HG02938 (cell line): ENCODE measurements around the gene ARHGAP9.
A peak's percentile ranks its signal among the peaks of the same experiment; 100 is the strongest.
"Not testable (repeated sequence)": the region's sequence is repeated elsewhere in the genome, so short reads cannot be mapped to it uniquely, and the experiment has no call there.

Experiments
- ATAC-seq: cut with Tn5 transposase; IDR thresholded peaks from one replicate; pipeline ENCODE4 v1.9.1; 2021; ENCODE audit warnings: mild to moderate bottlenecking, moderate library complexity; ENCODE audit not compliant: unreplicated experiment

ARHGAP9 gene

DNA sequence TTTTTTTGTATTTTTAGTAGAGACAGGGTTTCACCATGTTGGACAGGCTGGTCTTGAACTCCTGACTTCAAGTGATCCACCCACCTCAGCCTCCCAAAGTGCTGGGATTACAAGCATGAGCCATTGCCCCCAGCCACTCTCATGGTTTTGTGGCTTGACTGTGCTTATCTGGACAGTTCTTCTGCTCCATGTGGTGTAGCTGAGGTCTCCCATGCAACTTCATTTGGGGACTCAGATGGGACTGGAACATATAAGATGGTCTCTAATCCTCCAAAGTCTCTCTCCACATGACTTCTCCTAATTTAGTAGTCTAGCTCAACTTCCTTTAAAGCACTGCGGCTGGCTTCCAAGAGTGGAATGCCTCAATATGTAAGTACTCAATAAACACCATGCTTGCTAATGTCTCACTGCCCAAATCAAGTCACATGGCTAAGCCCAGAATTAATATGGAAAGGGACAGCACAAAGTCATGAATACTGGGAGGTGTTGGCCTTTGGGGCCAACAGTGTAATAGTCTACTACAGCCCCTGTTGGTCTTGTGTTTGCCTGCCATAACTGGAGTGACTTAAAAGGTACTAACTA is 37.7 kb downstream of the ARHGAP9 start:
- no peak for ATAC-seq

DNA sequence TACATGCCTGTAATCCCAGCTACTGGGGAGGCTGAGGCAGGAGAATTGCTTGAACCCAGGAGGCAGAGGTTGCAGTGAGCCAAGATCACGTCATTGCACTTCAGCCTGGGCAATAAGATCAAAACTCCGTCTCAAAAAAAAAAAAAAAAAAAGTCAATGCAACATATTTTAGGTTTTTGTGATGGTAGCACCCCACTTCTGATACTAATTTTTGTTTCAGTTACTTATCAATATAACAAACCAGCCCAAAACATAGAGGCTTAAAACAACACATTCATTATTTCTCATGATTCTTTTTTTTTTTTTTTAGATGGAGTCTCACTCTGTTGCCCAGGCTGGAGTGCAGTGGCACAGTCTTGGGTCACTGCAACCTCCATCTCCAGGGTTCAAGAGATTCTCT is 38.3 kb downstream of the ARHGAP9 start:
- not testable (repeated sequence) for ATAC-seq

DNA sequence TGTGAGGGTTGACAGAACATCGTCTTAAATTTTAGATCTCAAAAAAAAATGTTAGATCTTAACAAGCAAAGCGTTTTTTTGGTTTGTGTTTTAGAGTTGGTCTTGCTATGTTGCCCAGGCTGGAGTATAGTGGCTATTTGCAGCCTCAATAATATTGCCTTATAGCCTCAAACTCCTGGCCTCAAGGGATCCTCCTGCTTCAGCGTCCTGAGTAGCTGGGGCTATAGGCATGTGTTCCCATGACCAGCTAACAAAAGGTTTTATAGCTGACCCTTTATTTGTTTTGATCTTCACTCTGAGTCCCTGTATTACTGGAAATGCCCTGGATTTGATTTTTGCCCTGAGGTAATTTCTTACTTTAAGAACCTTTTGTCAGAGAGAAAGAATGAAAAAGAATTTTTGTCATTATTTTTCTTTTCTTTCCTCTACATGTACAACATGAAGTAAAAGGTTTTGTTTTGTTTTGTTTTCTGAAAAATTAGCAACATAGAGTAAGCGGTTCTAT is 39.9 kb downstream of the ARHGAP9 start:
- ATAC-seq = no peak

DNA sequence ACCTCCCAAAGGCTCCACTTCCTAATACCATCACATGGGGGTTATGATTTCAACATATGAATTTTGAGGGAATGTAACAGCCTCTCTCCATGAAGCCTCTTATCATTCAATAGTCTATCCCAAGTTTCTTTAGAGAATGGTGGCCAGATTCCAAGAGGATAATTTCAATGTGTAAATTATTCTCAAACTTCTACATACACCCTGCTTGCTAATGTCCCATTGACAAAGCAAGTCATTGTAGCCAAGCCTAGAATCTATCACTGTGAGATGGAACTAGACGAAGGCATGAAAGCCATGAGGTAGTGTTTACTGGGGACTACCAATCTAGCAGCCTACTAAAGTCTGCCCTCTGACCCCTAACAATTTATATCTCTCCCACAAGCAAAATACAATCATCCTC is 41.3 kb downstream of the ARHGAP9 start:
- no peak for ATAC-seq

DNA sequence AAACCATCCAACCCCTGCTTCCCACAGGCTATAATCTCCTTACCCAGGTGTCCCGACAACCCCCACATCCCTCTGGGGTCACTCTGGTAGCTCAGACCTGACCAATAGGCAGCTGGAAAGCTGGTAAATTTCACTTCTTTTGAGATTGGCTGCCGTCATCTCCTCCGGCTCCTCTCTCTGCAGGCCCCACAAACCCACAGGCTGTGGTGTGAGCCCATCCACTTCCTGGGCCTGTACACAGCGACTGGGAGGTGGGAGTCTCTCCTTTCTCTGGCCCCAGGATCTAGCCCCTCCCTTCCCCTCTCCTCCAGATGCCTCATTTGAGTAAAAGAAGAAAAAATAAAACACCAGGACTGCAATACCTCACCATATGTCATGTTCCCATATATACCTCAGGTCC is 44.4 kb downstream of the ARHGAP9 start:
- no peak for ATAC-seq

DNA sequence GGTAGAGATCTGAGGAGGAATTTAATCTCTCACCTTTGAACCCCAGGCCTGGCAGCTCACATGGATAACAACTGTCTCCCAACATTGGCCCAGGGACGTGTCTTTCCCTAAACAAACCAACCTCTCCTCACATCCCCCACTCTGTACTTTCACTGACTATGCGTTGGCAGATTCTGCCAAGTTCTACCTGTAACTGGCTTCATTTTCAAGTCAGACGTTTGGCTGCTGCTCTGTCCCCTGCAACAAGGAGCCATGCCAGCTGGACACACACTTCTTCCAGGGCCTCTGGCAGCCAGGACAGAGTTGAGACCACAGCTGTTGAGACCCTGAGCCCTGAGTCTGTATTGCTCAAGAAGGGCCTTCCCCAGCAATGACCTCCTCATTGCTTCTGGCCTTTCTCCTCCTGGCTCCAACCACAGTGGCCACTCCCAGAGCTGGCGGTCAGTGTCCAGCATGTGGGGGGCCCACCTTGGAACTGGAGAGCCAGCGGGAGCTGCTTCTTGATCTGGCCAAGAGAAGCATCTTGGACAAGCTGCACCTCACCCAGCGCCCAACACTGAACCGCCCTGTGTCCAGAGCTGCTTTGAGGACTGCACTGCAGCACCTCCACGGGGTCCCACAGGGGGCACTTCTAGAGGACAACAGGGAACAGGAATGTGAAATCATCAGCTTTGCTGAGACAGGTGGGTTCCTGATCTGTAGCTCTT is 45.0 kb downstream of the ARHGAP9 start, which contains the start of gene INHBC:
Gene INHBC, plus strand, starts transcription at position 268 of the 707 bp plus-strand sequence. Its CDS starts 103 bp downstream, at position 371.
- no peak for ATAC-seq

DNA sequence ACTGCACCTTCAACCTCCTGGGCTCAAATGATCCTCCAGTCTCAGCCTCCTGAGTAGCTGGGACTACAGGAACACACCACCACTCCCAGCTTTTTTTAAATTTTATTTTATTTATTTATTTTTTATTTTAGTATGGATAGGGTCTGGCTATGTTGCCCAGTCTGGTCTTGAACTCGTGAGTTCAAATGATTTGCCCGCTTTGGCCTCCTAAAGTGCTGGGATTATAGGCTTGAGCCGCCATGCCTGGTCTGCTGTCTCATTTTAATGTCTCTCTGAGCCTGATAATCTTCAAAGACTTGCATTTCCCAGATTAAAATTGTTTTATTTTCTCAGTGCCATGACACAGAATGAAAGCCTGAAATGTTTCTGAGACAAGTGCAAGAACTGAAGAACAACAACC is 46.3 kb downstream of the ARHGAP9 start:
- ATAC-seq = no peak

DNA sequence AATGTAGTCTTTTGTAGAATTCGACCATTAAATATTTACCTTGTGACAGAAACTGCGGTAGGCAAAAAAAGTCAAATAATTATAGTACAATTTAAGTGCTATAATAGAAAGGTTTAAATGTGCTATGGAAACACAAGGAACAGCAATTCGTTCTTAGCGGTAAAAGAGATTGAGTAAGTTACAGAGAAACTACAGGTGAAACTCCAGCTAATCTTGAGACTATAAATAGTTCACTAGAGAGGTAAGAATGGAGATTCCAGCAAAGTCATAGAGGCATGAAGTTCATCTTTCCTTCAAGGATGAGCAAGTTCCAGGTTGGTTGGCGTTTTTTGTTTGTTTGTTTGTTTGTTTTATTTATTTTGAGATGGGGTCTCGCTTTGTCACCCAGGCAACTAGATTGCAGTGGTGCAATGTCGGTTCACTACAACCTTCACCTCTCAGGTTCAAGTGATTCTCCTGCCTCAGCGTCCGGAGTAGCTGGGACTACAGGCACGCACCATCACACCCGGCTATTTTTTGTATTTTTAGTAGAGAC is 47.9 kb downstream of the ARHGAP9 start:
- no peak for ATAC-seq

DNA sequence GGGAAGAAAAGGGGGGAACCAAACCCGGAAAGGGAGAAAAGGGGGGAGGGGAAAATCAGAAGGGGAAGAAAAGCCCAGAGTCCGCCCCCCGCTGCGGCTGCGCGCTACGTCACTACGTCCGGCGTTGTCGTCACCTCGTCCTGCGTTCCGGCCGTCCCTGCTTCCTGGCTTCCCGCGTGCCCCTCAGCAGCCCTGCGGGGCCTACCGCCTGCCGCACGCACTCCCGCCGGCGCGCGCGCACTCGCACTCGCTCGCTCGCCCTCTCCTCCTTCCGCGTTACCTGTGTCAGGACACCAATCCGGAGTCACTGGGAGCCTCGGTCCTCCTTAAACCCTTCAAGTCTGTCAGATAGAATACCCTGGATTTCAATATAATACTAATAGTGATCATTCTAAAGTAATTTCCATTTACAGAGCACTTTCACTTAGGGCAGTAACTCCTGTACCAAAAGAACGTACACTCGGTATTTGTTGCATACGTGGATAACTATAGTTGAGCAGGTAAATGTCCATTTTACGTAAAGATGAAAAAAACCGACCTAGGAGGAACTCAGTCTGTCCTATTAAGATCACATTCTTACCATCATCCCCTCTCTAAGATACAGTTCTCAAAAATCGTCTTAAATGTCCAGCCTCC is 48.6 kb downstream of the ARHGAP9 start, which contains the start of gene R3HDM2:
Gene R3HDM2, minus strand, starts transcription at position 113 of the 636 bp plus-strand sequence. CDS start 120,615 bp downstream, outside the sequence.
- ATAC-seq = peak; percentile 88

DNA sequence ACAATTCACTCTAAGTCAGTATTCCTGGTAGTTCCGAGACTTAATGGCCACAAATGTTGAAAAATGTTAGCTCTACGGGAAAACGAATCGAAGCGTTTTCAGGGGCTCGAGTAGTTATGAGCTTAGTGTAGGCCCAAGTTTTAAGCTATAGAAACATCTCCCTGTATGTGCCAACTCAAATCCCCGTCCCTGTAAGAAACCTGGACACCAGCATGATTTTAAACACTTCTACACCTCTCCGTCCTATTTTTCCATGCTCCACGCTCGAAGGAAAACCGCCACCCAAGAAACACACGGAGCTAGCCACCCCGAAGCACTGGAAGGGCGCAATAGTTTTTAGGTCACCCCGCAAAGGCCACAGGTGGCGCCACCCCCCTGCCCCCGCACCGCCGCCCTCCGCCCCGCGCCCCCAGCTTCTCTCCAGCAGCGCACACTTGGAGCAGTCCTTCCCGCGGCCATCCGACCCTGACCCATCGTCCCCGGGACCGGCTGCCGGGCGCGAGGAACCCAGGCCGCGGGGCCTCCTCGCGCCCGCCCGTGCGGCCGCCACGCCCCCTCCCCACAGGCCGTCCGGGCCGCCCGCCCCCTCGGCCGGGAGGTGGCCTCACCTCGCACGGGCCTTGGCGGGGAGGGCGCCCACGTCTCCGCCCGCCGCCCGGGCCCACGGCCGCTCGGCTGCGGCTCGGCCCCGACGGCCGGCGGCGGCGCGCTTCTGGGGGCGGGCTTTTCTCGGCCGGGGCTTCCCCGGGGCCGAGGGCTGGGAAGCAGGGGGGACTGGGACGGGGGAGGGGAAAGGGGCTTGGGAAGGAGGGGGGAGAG is 49.3 kb downstream of the ARHGAP9 start:
- peak; percentile 31 for ATAC-seq

DNA sequence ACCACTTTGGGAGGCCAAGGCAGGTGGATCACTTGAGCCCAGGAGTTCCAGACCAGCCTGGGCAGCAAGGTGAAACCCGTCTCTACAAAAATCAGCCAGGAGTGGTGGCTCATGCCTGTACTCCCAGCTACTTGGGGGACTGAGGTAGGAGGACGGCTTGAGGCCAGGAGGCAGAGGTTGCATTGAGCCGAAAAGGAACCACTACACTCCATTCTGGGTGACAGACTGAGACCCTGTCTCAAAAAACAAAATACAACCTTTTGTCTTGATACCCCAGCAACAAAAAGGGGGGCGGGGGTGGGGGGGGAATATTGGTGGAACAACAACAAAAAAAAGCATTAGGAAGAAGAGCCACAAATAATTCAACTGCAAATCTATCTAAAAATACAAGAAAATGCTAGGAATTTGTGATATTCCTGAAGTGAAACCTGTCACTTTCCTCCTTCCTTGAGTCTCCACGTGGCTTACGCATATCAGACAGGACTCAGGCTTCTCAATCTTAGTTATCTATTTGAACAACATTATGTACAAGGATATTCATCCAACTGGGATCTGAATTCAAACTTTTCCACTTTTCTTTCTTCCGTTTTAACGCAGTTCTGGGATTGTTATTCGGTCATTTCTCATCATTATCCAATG is 50.1 kb downstream of the ARHGAP9 start:
- ATAC-seq = no peak

DNA sequence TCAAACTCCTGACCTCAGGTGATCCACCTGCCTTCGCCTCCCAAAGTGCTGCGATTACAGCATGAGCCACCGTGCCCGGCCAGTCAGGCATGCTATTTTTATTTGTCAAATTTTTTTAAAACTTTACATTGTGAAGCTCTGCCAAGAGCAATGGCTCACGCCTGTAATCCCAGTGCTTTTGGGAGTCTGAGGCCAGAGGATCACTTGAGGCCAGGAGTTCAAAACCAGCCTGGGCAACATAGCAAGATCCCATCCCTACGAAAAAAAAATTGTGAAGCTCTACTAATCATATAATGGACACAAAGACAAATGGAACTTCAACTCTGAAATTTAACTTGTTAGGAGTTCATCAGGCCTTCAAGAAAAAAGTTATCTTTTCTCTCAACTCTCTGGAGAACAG is 50.7 kb downstream of the ARHGAP9 start:
- no peak for ATAC-seq

DNA sequence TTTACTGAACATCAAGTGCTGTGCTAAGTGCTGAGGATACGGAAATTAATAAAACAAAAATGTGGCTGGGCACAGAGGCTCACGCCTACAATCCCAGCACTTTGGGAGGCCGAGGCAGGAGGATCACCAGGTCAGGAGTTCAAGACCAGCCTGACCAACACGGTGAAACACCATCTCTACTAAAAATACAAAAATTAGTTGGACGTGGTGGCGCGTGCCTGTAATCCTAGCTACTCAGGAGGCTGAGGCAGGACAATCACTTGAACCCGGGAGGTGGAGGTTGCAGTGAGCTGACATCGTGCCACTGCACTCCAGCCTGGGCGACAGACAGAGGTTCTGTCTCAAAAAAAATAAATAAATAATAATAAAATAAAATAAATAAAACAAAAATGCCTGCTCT is 52.7 kb downstream of the ARHGAP9 start:
- ATAC-seq = not testable (repeated sequence)
